Fibroblast of the aortic adventitia (primary cell): Measurements from ENCODE around the gene TRMT61A. TPM values are rescaled to one million over a fixed set of nuclear protein-coding genes. Genes with fewer than 3 reads are reported as not detected.

Source experiments
- DNase-seq: peaks from one replicate; pipeline ENCODE4 v3.0.0-alpha.2; 2010; ENCODE audit warnings: low read depth
- H3K4me3 ChIP-seq: 2 replicates; pipeline ENCODE4 v1.5.1; 2011; ENCODE audit warnings: low read depth, mild to moderate bottlenecking, control low read depth, low read length, moderate library complexity
- total RNA-seq: library from RNA; depleted of rRNA; stranded (reverse); fragments of >200 nt; gene quantifications from 2 replicates; pipeline ENCODE4 v1.2.3, GENCODE V29; 2012; ENCODE audit warnings: low replicate concordance
- TF ChIP-seq, protein P1 (sequence below): IDR thresholded peaks from 2 replicates; pipeline ENCODE4 v1.5.1; 2011; ENCODE audit warnings: mild to moderate bottlenecking, low read length, control low read depth, inconsistent platforms; ENCODE audit not compliant: insufficient read depth

Gene TRMT61A
- total RNA-seq, 1 donor = 9.2 TPM

DNA sequence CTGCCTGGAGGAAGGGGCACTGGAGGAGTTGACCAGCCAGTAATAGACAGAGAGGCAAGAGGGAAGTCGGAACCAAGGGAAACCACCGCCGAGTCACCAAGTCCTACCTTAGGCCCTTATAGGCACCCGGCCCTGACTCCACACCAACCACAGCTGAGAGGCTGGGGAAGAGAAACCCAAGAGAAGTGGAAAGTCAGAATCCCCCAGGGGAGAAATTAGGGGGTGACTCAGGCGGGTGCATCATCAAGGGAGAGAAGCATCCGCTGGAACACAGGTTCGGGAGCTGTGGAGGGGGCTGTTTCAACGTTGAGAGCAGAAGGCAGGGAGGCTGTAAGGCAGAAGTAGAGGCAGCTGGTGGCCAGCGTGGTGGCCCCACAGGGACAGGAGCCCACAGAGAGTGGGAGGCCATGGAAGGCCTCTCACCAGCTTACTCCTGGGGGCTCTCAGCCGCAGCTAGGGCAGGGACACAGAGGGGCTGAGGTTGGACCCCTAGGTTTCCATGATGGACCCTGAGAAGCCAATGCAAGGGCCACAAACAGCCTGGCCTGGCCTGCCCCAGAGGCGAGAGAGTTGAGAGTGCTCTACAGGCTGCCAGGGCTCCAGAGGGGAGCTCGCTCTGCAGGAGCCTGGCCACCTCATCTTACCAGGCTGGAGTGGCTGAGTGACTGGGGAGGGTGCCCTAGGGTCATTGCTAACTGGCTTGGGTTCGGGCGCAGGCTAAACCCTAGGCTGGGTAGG, 1.4 kb upstream of the TRMT61A start:
- no peak overlapping the region for H3K4me3 ChIP-seq
- TF ChIP-seq, protein P1, sequence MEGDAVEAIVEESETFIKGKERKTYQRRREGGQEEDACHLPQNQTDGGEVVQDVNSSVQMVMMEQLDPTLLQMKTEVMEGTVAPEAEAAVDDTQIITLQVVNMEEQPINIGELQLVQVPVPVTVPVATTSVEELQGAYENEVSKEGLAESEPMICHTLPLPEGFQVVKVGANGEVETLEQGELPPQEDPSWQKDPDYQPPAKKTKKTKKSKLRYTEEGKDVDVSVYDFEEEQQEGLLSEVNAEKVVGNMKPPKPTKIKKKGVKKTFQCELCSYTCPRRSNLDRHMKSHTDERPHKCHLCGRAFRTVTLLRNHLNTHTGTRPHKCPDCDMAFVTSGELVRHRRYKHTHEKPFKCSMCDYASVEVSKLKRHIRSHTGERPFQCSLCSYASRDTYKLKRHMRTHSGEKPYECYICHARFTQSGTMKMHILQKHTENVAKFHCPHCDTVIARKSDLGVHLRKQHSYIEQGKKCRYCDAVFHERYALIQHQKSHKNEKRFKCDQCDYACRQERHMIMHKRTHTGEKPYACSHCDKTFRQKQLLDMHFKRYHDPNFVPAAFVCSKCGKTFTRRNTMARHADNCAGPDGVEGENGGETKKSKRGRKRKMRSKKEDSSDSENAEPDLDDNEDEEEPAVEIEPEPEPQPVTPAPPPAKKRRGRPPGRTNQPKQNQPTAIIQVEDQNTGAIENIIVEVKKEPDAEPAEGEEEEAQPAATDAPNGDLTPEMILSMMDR = no peak
- DNase-seq = peak; percentile 34

DNA sequence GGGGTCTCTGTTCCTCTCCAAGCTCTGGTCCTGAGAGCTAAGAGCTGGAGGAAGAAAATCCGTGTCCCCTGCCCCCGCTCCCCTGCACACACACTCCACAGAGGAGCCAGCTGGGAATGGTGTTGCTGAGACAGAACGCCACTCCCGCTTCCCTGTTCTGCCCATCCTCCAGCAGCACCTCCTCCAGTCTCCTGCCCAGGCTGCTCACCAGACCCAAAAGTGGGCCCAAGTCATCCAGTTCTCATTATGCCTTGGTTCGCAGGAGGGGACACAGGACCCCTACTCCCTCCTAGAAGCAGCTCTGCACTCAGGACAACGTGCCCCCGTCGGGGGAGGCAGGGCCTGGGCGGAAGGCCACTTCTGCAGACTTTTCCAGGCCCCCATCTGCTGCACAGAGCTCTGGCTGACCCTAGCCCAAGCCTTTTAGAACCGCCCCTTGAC, 830 bp upstream of the TRMT61A start:
- TF ChIP-seq, protein P1 = no peak
- H3K4me3 ChIP-seq = peak overlapping the region; percentile 63
- peak; percentile 27 for DNase-seq

DNA sequence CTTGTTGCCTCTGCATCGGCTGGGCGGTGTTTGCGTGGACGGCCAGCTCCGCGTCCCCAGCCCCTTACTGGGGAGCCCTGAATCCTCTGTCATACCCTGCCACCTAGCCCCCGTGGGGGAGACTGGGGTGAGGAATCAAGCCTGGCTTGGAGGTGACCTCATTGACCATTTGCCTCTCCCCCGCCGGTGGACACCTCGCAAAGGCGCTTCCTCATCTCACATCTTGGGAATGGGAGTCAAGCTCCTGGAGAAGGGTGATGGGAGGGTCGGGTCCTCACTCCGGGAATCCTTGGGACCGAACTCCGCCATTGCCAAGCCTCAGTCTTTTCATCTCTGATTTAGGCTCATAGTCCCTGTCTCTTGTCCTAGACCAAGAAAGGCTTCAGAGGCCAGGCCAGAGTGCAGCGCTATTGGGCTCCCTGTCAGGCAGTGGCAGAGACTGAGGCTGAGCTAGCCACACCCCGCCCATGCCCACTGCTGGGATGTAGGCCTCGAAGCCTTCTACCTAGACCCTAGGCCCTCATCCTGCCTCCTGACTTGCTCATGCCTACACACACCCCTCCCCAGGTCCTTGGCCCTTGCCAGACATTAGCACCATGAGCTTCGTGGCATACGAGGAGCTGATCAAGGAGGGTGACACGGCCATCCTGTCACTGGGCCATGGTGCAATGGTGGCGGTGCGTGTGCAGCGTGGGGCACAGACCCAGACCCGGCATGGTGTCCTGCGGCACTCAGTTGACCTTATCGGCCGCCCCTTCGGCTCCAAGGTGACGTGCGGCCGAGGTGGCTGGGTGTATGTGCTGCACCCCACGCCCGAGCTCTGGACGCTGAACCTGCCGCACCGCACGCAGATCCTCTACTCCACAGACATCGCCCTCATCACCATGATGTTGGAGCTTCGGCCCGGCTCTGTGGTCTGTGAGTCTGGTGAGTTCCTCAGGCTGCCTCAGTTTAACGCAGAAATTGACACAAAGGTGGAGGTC, 678 bp downstream of the TRMT61A start:
- no peak for DNase-seq
- H3K4me3 ChIP-seq = peak overlapping the region; percentile 96
- TF ChIP-seq, protein P1 = no peak

DNA sequence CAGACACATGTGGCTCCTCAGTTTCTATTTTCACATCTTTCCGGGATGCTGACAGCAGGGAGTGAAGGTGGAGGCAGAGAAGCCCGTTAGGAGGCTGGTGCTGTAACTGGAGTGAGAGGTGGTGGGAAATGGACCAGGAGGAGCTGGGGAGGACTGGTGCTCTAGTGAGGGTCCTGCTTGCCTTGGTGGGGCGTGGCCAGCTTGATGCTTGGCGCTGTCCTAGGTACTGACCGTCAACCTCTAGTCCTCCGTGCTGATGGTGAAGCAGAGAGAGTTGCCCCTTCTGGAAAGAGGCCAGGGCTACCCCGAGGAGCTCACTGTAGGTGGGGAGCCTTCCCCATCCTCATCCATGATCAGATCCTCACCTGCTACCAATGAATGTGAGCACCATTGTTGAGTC, 1.4 kb downstream of the TRMT61A start:
- peak overlapping the region; percentile 96 for H3K4me3 ChIP-seq
- no peak for DNase-seq
- TF ChIP-seq, protein P1 = no peak

DNA sequence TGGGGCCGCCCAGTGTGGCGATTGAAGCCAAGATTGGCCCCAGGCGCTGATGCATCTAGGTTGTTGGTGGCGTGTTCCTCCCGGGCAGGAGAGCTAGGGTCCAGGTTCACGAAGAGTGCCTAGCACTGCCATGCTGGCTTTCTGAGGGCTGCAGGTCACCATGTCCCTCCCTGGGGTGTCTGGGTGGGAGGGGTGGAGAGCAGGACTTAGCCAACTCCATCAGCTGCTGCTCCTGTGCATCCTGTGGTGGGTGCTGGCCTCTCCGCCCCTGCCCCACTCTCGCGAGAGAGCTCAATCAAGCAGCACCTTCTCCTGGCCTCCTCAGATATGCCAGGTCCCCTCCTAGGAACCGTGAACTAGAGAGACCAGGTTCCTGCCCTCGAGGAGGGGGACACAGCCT, 1.8 kb downstream of the TRMT61A start:
- TF ChIP-seq, protein P1 = no peak
- DNase-seq = no peak

DNA sequence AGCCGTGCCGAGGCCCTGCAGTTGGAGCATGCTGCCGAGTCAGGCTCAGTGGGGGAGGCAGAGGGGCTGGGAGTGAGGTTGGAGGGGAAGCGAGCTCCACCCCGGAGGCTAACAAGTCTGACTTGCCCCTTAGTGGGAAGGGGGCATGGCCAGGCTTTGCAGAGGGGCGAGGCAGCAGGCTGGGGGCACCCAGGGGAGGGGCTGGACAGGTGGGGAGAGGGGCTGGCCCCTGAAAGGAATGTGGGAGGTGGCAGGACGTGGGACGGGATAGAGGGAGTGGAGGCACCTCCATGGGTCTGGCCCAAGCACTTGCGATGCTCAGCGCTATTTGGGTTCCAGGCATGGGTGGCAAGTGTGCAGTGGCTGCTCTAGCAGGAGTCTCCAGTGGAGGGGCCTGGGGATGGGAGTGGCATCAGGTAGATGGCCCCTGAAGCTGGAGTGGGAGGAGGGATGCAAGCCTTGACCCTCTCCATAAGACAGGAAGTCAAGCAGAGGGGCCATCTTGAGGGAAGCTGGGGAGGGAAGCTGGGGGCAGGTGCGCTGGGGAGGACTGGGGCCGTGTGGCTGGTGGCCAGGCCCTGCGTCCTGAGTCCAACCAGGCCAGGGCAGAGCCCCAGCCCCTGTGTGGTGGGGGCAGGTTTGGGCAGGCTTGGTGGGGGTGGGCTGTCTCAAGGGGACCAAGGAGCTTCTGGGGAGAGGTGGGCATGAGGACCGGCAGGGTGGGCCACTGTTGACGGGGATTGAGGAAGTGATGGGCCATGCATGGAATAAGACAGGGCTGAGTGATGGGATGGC, 2.6 kb downstream of the TRMT61A start:
- TF ChIP-seq, protein P1 = no peak
- H3K4me3 ChIP-seq = no peak overlapping the region
- DNase-seq = no peak

More for the DNA sequence above, 1.8 kb downstream of the TRMT61A start:
- H3K4me3 ChIP-seq = no peak overlapping the region
